Osteoblast (primary cell): ENCODE measurements around the gene DMAC2L. TPM values are rescaled to one million over a fixed set of nuclear protein-coding genes. Genes with fewer than 3 reads are reported as not detected.

Experiments used
- DNase-seq: peaks from one replicate; pipeline ENCODE4 v3.0.0; 2011; ENCODE audit warnings: low spot score, mixed read lengths; ENCODE audit not compliant: insufficient read length; ENCODE audit errors: missing footprints
- H2AFZ ChIP-seq: 2 replicates; pipeline ENCODE4 v1.6.0; 2011; ENCODE audit warnings: mild to moderate bottlenecking, low read length
- H3K27ac ChIP-seq: 2 replicates; pipeline ENCODE4 v1.5.1; 2011; ENCODE audit warnings: mild to moderate bottlenecking, low read depth, low read length, moderate library complexity
- H3K27me3 ChIP-seq: 2 replicates; pipeline ENCODE4 v1.6.0; 2012; ENCODE audit warnings: mild to moderate bottlenecking, control low read depth, inconsistent platforms, low read length, moderate library complexity; ENCODE audit not compliant: insufficient read depth
- H3K36me3 ChIP-seq: 2 replicates; pipeline ENCODE4 v1.5.1; 2011; ENCODE audit warnings: mild to moderate bottlenecking, low read length, control low read depth, moderate library complexity; ENCODE audit not compliant: insufficient read depth
- H3K4me1 ChIP-seq: 2 replicates; pipeline ENCODE4 v1.5.1; 2011; ENCODE audit warnings: mild to moderate bottlenecking, low read length, control low read depth, moderate library complexity; ENCODE audit not compliant: insufficient read depth
- H3K4me2 ChIP-seq: 2 replicates; pipeline ENCODE4 v1.6.0; 2011; ENCODE audit warnings: mild to moderate bottlenecking, low read length; ENCODE audit not compliant: insufficient read depth
- H3K4me3 ChIP-seq: fragments of 200-600 bp; sonication (generic); 3 replicates; pipeline ENCODE4 v1.5.1; 2012; ENCODE audit warnings: mild to moderate bottlenecking, low read length, inconsistent platforms; ENCODE audit not compliant: insufficient read depth
- H3K79me2 ChIP-seq: 2 replicates; pipeline ENCODE4 v1.6.0; 2012; ENCODE audit warnings: mild to moderate bottlenecking, low read length, control low read depth, inconsistent platforms; ENCODE audit not compliant: insufficient read depth
- H3K9me3 ChIP-seq: 2 replicates; pipeline ENCODE4 v1.5.1; 2011; ENCODE audit warnings: low read depth, low read length, control low read depth
- H4K20me1 ChIP-seq: 2 replicates; pipeline ENCODE4 v1.6.0; 2012; ENCODE audit warnings: mild to moderate bottlenecking, low read length, control low read depth; ENCODE audit not compliant: insufficient read depth
- CTCF ChIP-seq: IDR thresholded peaks from 2 replicates; pipeline ENCODE4 v1.5.1; 2011; ENCODE audit warnings: mild to moderate bottlenecking, low read depth, low read length, moderate library complexity; ENCODE audit errors: extremely low read depth
- total RNA-seq: library from RNA; depleted of rRNA; stranded (reverse); fragments of >200 nt; gene quantifications from 2 replicates; pipeline ENCODE4 v1.2.3, GENCODE V29; 2012

DMAC2L gene
- total RNA-seq, 1 donor, result 7.2 TPM

GRCh38 chr14:50270932-50271331 is 41.2 kb upstream of the DMAC2L start:
- no peaks in the 10 kb centered on the region for H3K27me3 ChIP-seq
- no peak overlapping the region for H3K4me3 ChIP-seq
- H3K4me1 ChIP-seq, result no peaks in the 10 kb centered on the region
- H3K9me3 ChIP-seq, result no peaks in the 10 kb centered on the region
- H3K36me3 ChIP-seq, result no peaks in the 10 kb centered on the region
- no peak overlapping the region for H3K4me2 ChIP-seq
- no peak for TF ChIP-seq CTCF
- no peaks in the 10 kb centered on the region for H3K79me2 ChIP-seq
- DNase-seq, result no peak
- H3K27ac ChIP-seq, result no peak overlapping the region
- H2AFZ ChIP-seq, result no peak overlapping the region
- no peaks in the 10 kb centered on the region for H4K20me1 ChIP-seq

DNA sequence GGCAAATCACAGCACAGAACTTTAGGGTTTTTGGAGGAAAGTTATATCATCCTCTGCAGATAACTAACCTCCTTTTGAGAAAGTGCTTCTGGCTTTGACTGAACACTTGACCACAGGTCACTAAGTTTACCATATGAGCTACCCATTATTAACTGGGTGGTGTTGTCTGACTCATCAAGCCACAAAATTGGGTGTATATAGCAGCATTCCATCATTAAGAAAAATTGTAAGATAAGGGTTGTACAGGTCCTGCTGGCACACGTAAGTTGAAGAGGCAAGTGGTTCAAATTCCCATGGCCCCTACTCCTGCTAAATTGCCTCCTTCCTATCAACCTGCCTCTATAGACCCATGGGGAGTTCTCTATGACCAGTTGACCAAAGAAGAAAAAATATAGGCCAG is 39.6 kb upstream of the DMAC2L start:
- H3K4me3 ChIP-seq, result no peak overlapping the region
- no peak overlapping the region for H3K4me2 ChIP-seq
- no peak overlapping the region for H2AFZ ChIP-seq
- H3K36me3 ChIP-seq, result no peaks in the 10 kb centered on the region
- H3K4me1 ChIP-seq, result no peaks in the 10 kb centered on the region
- H3K79me2 ChIP-seq, result no peaks in the 10 kb centered on the region
- DNase-seq, result no peak
- H3K27ac ChIP-seq, result no peak overlapping the region
- H4K20me1 ChIP-seq, result no peaks in the 10 kb centered on the region
- no peak for TF ChIP-seq CTCF
- no peaks in the 10 kb centered on the region for H3K9me3 ChIP-seq
- H3K27me3 ChIP-seq, result no peaks in the 10 kb centered on the region

- DNase-seq, result no peak
- Histone ChIP-seq H4K20me1 (no peaks in the 10 kb centered on the region), H3K4me1 (no peaks in the 10 kb centered on the region), H3K4me3 (no peak overlapping the region), H3K4me2 (no peak overlapping the region), H3K27me3 (no peaks in the 10 kb centered on the region), H3K9me3 (no peaks in the 10 kb centered on the region), H3K36me3 (no peaks in the 10 kb centered on the region), H3K27ac (no peak overlapping the region), H3K79me2 (no peaks in the 10 kb centered on the region), H2AFZ (no peak overlapping the region)
- TF ChIP-seq CTCF, result no peak
Measured at GRCh38 chr14:50285861-50286260, 26.3 kb upstream of the DMAC2L start.

DNA sequence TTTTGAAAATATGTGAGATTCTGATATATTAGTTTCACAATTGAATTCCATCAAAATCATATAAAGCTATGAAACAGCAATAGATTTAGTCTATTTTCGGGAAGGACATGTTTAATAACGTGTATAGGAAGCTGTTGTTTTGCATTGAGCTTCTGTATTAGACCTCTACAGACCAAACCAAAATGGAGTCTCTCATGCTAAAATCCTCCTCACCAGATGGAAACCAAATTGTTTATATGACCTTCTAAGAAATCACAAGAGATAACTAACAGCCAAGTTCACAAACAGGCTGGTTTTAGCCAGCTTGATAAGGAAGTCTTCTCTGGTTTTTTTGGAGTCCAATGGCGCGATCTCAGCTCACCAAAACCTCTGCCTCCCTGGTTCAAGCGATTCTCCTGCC is 24.0 kb upstream of the DMAC2L start:
- no peaks in the 10 kb centered on the region for H3K9me3 ChIP-seq
- no peaks in the 10 kb centered on the region for H3K36me3 ChIP-seq
- H3K4me2 ChIP-seq, result no peak overlapping the region
- no peaks in the 10 kb centered on the region for H3K79me2 ChIP-seq
- H3K4me1 ChIP-seq, result no peaks in the 10 kb centered on the region
- H3K27me3 ChIP-seq, result no peaks in the 10 kb centered on the region
- H3K4me3 ChIP-seq, result no peak overlapping the region
- H3K27ac ChIP-seq, result no peak overlapping the region
- DNase-seq, result no peak
- TF ChIP-seq CTCF, result no peak
- H4K20me1 ChIP-seq, result no peaks in the 10 kb centered on the region
- H2AFZ ChIP-seq, result no peak overlapping the region
